ENCODE results near the gene HJURP.

HJURP gene

GRCh38 chr2:233829193-233830110 is 24.9 kb downstream of the HJURP start:
- DNase-seq, result no peak

GRCh38 chr2:233828546-233829192 is 25.7 kb downstream of the HJURP start:
- DNase-seq, result no peak

GRCh38 chr2:233824373-233824772 is 30.0 kb downstream of the HJURP start:
- no peak for DNase-seq

- no peak for DNase-seq
Observed at GRCh38 chr2:233823731-233824121, 30.6 kb downstream of the HJURP start.

- DNase-seq, result no peak
Observed at GRCh38 chr2:233822781-233823730, 31.3 kb downstream of the HJURP start.

- DNase-seq, result no peak
Observed at GRCh38 chr2:233822101-233822771, 32.1 kb downstream of the HJURP start.

- DNase-seq, result no peak
Observed at GRCh38 chr2:233821709-233822100, 32.6 kb downstream of the HJURP start.

- DNase-seq, result no peak
Observed at GRCh38 chr2:233821196-233821595, 33.1 kb downstream of the HJURP start.

GRCh38 chr2:233820774-233821105 is 33.6 kb downstream of the HJURP start:
- no peak for DNase-seq

- no peak for DNase-seq
Observed at GRCh38 chr2:233819884-233820773, 34.2 kb downstream of the HJURP start.

GRCh38 chr2:233818639-233819621 is 35.4 kb downstream of the HJURP start:
- no peak for DNase-seq

- DNase-seq, result no peak
Observed at GRCh38 chr2:233817995-233818638, 36.2 kb downstream of the HJURP start.

- DNase-seq, result no peak
Observed at GRCh38 chr2:233817361-233817911, 36.9 kb downstream of the HJURP start.

GRCh38 chr2:233816771-233817170 is 37.6 kb downstream of the HJURP start:
- DNase-seq, result no peak

GRCh38 chr2:233816334-233816733 is 38.0 kb downstream of the HJURP start:
- no peak for DNase-seq

- DNase-seq, result no peak
Observed at GRCh38 chr2:233815861-233816260, 38.5 kb downstream of the HJURP start.

- no peak for DNase-seq
Observed at GRCh38 chr2:233814056-233814835, 40.1 kb downstream of the HJURP start.

GRCh38 chr2:233813236-233814055 is 40.9 kb downstream of the HJURP start:
- DNase-seq, result no peak

Measured in NCI-H2107 (cell line).